Endodermal cell (in vitro differentiated cells): ENCODE results near the gene SYT3. TPM values are rescaled to one million over a fixed set of nuclear protein-coding genes. Genes with fewer than 3 reads are reported as not detected.

Experiments used
- DNase-seq: peaks from one replicate; pipeline ENCODE4 v3.0.0-alpha.2; 2017
- H3K27ac ChIP-seq: 2 replicates; pipeline ENCODE4 v1.5.1; 2013; ENCODE audit warnings: mild to moderate bottlenecking, low read depth, low read length, moderate library complexity
- H3K27me3 ChIP-seq: 2 replicates; pipeline ENCODE4 v1.6.1; 2013; ENCODE audit warnings: mild to moderate bottlenecking, low read length, moderate library complexity; ENCODE audit not compliant: insufficient read depth, control insufficient read depth, poor library complexity, severe bottlenecking
- H3K36me3 ChIP-seq: 2 replicates; pipeline ENCODE4 v1.7.0; 2013; ENCODE audit warnings: mild to moderate bottlenecking, low read length, moderate library complexity; ENCODE audit not compliant: control insufficient read depth, insufficient read depth
- H3K4me1 ChIP-seq: one replicate; pipeline ENCODE4 v1.7.0; 2013; ENCODE audit warnings: low read length; ENCODE audit not compliant: control insufficient read depth, insufficient read depth
- H3K4me3 ChIP-seq: 2 replicates; pipeline ENCODE4 v1.5.1; 2013; ENCODE audit warnings: mild to moderate bottlenecking, low read length, moderate library complexity
- H3K9ac ChIP-seq: 2 replicates; pipeline ENCODE4 v1.6.1; 2013; ENCODE audit warnings: mild to moderate bottlenecking, low read length, moderate library complexity; ENCODE audit not compliant: poor library complexity, severe bottlenecking; ENCODE audit errors: extremely low read depth
- H3K9me3 ChIP-seq: 2 replicates; pipeline ENCODE4 v1.6.1; 2013; ENCODE audit warnings: mild to moderate bottlenecking, low read length, moderate library complexity; ENCODE audit not compliant: control insufficient read depth
- H3K27ac Mint-ChIP-seq: 2 replicates; pipeline ENCODE4 v1.8.0; 2020; ENCODE audit warnings: mixed read lengths
- H3K27me3 Mint-ChIP-seq: 2 replicates; pipeline ENCODE4 v1.8.0; 2021; ENCODE audit warnings: mild to moderate bottlenecking, mixed read lengths; ENCODE audit not compliant: insufficient read depth
- H3K36me3 Mint-ChIP-seq: 2 replicates; pipeline ENCODE4 v1.8.0; 2020; ENCODE audit warnings: low read depth, mixed read lengths
- H3K4me1 Mint-ChIP-seq: 2 replicates; pipeline ENCODE4 v1.8.0; 2020; ENCODE audit warnings: mixed read lengths
- H3K4me3 Mint-ChIP-seq: 2 replicates; pipeline ENCODE4 v1.8.0; 2020; ENCODE audit warnings: mild to moderate bottlenecking, moderate library complexity, mixed read lengths
- H3K9me3 Mint-ChIP-seq: 2 replicates; pipeline ENCODE4 v1.8.0; 2020; ENCODE audit warnings: mild to moderate bottlenecking, mixed read lengths
- CTCF ChIP-seq: fragments of 200-600 bp; sonication (generic); conservative IDR thresholded peaks from 2 replicates; pipeline ENCODE4 v1.5.0; 2021; ENCODE audit warnings: antibody characterized with exemption, mild to moderate bottlenecking
- WGBS, 2 experiments: methylation state at CpG; one replicate each; pipeline versions ENCODE4 v1.1.5 to v1.1.7; 2013; ENCODE audit warnings: missing lambda C conversion rate in 2 of 2, mixed read lengths in 1 of 2; ENCODE audit not compliant: insufficient coverage in 1 of 2, insufficient read length in 1 of 2; 5-methylcytosine and 5-hydroxymethylcytosine counted together
- total RNA-seq, 2 donors: library from RNA; stranded (reverse); fragmentation: NEBNext Ultra II Directional in 1 of 2; extraction: Animal tissue kit (Norgen Biotek cat#: 25700) in 1 of 2; gene quantifications; 2 replicates in 1 of 2; 3 replicates in 1 of 2; pipeline ENCODE4 v1.2.1, GENCODE V29; 2021

Gene SYT3
- total RNA-seq, 2 donors from 2014 or later: 1.7 to 1.9 TPM

- WGBS, 2 experiments: 79 to 87% methylated on average over 6 of the region's 6 CpGs
Observed at GRCh38 chr19:50645107-50645506, 5.4 kb upstream of the SYT3 start.

DNA sequence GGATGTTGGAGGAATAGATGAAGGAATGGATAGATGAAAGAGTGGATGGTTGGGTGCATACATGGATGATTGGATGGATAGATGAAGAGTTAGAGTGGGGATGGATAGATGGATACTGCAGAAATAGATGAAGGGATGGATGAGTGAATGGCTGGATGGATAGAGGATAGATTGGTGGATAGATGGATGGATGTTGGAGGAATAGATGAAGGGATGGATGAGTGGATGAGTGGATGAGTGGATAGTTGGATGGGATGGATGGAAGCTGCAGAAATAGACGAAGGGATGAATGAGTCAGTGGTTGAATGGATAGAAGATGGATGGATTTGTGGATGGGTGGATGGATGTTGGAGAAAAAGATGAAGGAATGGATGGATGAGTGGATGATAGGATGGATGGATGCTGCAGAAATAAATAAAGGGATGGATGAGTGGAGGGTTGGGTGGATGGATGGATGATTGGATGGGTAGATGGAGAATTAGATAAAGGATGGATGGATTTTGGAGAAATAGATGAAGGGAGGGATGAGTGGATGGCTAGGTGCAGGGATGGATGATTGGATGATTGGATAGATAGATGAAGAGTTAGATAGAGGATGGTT, 4.7 kb upstream of the SYT3 start:
- Histone ChIP-seq H3K4me3 (no peak overlapping the region), H3K27me3 (peaks cover 21% of the 10 kb centered on the region), H3K4me1 (no peaks in the 10 kb centered on the region), H3K27ac (no peak overlapping the region), H3K9ac (no peak overlapping the region), H3K36me3 (no peaks in the 10 kb centered on the region), H3K9me3 (peaks cover 22% of the 10 kb centered on the region)
- no peaks in the 10 kb centered on the region for H3K4me1 Mint-ChIP-seq
- TF ChIP-seq CTCF: no peak
- no peaks in the 10 kb centered on the region for H3K9me3 Mint-ChIP-seq
- no peaks in the 10 kb centered on the region for H3K36me3 Mint-ChIP-seq
- H3K27ac Mint-ChIP-seq: no peak overlapping the region
- no peak overlapping the region for H3K4me3 Mint-ChIP-seq
- H3K27me3 Mint-ChIP-seq: peaks cover 17% of the 10 kb centered on the region
- DNase-seq: no peak
- 53 to 57% methylated on average over 1 of the region's 1 CpG for WGBS, 2 experiments

More at GRCh38 chr19:50645107-50645506, 5.4 kb upstream of the SYT3 start:
- H3K27me3 ChIP-seq: peaks cover 21% of the 10 kb centered on the region
- H3K9me3 ChIP-seq: peaks cover 22% of the 10 kb centered on the region
- Mint-ChIP-seq H3K27me3 (peaks cover 16% of the 10 kb centered on the region), H3K4me1 (no peaks in the 10 kb centered on the region), H3K36me3 (no peaks in the 10 kb centered on the region), H3K9me3 (no peaks in the 10 kb centered on the region), H3K27ac (no peak overlapping the region), H3K4me3 (no peak overlapping the region)
- DNase-seq: no peak
- H3K9ac ChIP-seq: no peak overlapping the region
- no peak overlapping the region for H3K27ac ChIP-seq
- H3K36me3 ChIP-seq: no peaks in the 10 kb centered on the region
- no peaks in the 10 kb centered on the region for H3K4me1 ChIP-seq
- H3K4me3 ChIP-seq: no peak overlapping the region
- no peak for TF ChIP-seq CTCF

DNA sequence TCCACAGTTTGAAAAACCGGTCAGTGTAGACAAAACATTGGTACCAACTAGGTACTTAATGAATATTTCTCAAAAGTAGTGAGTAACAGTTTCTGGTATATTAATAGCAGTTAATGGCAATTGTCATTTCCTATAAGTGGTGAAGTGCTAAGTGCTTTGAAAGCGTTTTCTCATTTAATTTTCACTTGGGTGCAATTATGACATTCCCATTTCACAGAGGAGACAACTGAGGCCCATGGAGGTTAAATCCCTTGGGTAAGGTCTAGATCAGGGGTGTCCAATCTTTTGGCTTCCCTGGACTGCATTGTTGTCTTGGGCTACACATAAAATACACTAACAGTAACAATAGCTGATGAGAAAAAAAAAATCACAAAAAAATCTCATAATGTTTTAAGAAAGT, 687 bp upstream of the SYT3 start:
- no peak for DNase-seq
- Histone ChIP-seq H3K36me3 (no peaks in the 10 kb centered on the region), H3K27me3 (peaks cover 39% of the 10 kb centered on the region), H3K9ac (peak overlapping the region; percentile 30), H3K4me3 (peak overlapping the region; percentile 69), H3K4me1 (no peaks in the 10 kb centered on the region), H3K27ac (no peak overlapping the region), H3K9me3 (peaks cover 29% of the 10 kb centered on the region)
- H3K4me3 Mint-ChIP-seq: peak overlapping the region; percentile 67
- no peak overlapping the region for H3K27ac Mint-ChIP-seq
- peaks cover 37% of the 10 kb centered on the region for H3K27me3 Mint-ChIP-seq
- 74 to 80% methylated on average over 1 to 2 of the region's 2 CpGs for WGBS, 2 experiments
- peaks cover 5% of the 10 kb centered on the region for H3K4me1 Mint-ChIP-seq
- no peaks in the 10 kb centered on the region for H3K36me3 Mint-ChIP-seq
- H3K9me3 Mint-ChIP-seq: peaks cover 8% of the 10 kb centered on the region
- TF ChIP-seq CTCF: no peak
